NCI-H2171 treated with DMSO at 0.1 percent for 48 hours (cell line): ENCODE data around the gene PDGFD.

Experiments used
- DNase-seq: peaks from one replicate; lab custom pipeline; 2025; lab: John Stamatoyannopoulos, UW

The PDGFD gene

GRCh38 chr11:103958475-103959215, 205.3 kb downstream of the PDGFD start:
- no peak for DNase-seq

DNA sequence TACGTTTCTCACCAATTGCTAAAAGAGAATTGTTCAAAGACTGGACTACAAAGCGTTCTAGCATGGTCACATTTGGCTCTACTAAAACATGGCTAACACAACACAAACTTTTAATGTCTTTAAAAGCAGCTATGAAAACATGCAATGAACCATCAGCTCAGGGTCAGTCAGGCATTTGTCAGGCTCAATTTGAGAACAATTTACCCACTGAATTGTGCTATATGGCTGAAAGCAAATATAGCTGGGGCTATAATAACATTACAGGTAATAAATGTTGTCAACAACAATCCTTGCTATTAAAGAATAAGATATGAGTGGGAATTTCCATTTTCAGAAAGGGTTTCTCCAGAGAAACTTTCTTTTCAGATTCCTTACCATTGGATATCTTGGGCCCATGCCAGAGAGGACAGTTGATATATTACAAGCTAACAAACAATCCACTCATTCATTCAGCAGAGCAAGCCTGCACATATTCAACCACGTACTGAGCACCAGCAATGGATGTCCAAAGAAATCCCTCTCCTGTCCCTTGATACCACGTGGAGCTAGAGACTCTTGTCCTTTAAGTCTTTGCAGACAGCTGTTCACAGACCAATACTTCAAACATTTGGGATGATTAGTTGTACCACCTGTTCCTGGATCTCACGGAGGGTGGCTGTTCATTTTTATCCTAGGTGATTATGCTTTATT, 210.0 kb downstream of the PDGFD start:
- DNase-seq, result no peak

DNA sequence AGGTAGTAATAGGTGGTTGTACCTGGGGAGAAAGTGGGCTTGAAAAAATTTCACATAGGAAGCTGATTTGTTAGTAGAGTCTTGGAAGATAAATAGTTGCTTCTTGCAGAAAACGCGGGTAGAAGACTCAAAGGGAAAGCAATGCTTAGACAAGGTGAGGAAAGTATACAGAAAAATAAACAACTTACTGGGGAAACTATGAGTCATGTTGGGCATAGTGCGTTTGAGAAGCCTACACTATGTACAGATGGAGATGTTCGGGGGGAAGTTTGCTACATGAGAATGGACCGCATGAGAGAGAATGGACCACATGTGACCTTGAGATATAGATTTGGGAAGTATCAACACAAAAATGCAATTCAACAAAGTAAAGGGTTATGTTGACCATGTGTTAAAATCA, 214.2 kb downstream of the PDGFD start:
- DNase-seq, result no peak

GRCh38 chr11:103948187-103948763, 215.7 kb downstream of the PDGFD start:
- DNase-seq, result no peak

GRCh38 chr11:103947546-103947919, 216.4 kb downstream of the PDGFD start:
- no peak for DNase-seq

DNA sequence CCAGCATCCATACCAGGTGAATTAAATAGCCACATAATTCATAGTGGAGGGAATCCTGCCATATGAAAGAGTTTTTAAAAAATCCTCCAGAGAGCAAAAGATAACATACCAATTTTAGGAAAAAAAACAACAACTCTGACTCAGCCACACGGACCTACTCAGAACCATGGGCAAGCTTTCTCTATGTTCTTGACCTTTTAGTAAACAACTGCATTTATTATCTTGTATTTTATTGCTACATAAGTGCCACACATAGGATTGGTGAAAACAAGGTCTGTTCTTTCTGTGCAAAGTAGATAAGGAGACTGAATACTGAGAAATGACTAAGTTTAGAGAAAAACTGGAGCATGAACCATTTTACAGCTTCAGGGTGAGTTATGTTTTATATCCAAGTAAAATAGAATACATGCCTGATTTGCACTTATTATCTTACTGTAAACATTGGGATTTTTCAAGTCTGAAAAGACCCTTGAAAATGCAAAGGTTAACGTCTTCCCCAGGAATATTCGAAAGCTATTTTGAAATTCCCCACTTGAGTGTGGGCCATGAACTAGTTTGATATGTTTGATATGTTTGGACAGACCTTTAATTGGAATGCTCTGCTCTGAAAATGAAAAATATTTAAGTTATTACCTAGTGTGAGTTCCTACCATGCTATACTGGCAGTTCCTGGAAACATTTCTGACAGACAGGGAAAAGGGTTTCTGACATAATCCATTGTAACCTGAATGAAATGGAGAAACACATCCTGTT, 217.0 kb downstream of the PDGFD start:
- DNase-seq, result no peak

- DNase-seq, result no peak
Observed at GRCh38 chr11:103944251-103944940, 219.6 kb downstream of the PDGFD start.

DNA sequence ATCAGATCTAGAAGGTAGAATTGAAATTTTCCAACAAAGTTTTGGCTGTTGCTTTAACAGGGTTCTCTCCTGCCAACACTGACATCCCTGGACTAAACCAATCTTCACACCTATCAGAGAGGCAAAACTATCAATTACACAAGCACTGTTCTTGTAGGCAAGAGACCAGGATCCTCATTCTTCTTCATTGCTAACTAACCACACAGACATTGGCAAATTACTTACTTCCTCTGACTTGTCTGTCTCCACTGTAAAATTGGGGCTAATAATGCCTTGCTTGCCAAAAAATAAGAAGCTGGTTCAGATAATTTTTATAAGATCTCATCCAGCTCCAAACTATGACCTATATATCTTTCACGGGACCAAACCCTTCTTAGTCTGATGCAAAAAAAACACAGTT, 221.3 kb downstream of the PDGFD start:
- no peak for DNase-seq

- DNase-seq, result no peak
Observed at GRCh38 chr11:103940551-103940950, 223.4 kb downstream of the PDGFD start.

GRCh38 chr11:103939694-103940093, 224.3 kb downstream of the PDGFD start:
- DNase-seq, result no peak

DNA sequence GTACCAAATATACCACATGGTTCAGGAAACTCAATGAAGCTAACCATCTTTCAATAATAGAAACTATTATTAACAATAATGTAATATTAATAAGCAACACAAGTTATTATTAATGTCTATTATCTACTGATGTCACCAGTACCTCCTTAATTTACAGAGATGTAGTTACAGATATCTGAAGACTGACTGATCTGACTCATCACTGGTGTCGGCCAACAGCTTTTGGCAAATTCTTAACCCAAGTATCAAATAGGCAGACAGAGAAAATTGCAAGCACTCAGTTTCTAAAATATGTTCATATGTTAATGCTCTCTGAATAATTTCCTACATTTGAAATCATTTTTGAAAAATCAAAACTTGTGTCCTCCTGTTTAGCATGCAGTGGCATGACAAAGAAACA, 227.9 kb downstream of the PDGFD start:
- no peak for DNase-seq

DNA sequence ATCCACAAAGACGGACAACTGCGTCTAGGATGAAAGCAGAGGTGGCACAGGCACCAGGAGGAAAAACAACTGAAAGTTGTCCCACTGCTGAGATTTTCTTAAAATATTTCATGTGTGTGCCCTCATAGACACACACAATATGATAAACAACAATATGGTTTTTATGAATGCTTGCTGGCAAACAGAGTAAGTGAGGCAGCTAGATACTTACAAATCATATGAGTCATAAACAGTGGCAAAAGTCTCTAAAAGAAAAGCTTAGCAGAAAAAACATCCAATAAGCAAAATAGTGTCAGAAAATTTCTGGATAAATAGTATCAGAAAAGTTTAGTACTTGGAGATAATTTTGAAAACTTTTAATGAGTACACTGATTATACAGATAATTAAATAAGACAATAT, 228.7 kb downstream of the PDGFD start:
- no peak for DNase-seq

GRCh38 chr11:103929170-103929903, 234.6 kb downstream of the PDGFD start:
- no peak for DNase-seq

- DNase-seq, result no peak
Observed at GRCh38 chr11:103928802-103929161, 235.2 kb downstream of the PDGFD start.

DNA sequence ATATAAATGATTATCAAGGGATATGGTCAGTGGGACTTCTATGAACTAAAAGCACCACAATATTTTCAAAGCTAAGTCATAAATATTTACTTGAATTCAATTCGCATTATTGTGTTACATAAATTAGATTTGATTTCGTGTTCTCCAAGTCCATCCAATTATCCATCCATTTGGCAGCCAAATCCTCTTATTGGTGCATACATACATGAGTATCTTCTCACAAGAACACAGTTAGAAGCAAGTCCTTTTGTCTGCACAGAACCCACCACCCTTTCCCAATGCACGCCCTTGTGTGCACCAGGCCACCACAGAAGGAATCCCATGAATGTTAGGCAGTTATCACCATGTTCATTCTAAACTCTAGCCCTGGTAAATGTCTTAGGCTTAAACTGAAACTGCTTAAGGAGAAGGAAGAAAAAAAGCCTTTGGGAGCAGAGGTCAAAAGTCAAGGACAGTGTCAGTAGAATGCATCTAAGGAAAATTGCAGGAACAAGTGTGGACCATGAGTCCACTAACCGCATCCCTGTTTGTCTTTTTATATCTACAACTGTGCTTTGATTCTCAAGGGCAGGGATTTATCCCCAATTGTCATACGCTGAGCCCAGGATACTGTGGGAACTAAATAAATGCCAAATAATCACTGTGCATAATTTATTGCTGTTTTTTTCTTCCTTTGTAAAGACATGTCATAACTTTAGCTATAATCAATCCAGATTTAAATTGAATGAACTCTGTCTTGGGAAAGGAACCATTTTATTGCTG, 235.7 kb downstream of the PDGFD start:
- no peak for DNase-seq

- no peak for DNase-seq
Observed at GRCh38 chr11:103927535-103927934, 236.4 kb downstream of the PDGFD start.

GRCh38 chr11:103926990-103927389, 237.0 kb downstream of the PDGFD start:
- DNase-seq, result no peak

DNA sequence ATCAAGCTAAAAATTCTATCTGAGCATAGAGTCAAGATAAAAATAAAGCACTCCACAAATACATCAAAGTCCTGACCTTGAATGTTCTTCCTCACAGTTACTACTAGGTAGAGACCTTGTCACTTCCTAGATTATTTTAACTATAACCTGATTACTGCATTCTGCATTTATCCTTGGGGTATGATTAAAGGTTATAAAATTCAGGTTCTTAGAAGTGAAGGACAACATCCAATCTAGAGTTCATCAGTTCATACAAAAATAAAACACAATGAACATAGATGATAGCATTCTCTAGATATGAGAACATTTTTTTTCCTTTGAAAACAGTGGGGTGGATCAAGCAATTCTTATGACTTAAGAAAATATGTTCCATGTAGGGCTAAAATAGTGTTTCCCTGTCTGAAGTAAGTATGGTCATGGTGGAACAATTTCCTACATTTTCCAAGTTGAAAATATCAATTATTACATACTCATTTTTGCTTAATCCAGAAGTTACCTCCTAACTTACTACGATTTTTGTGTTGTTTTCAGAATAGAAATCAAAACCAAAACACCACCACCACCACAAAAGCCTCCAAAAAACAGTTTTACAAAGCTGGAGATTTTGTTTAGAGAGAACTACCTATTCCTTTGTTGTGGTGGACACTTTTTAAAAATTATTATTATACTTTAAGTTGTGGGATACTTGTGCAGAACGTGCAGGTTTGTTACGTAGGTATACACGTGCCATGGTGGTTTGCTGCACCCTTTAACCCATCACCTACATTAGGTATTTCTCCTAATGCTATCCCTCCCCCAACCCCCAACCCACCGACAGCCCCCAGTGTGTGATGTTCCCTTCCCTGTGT, 239.6 kb downstream of the PDGFD start:
- DNase-seq, result no peak

DNA sequence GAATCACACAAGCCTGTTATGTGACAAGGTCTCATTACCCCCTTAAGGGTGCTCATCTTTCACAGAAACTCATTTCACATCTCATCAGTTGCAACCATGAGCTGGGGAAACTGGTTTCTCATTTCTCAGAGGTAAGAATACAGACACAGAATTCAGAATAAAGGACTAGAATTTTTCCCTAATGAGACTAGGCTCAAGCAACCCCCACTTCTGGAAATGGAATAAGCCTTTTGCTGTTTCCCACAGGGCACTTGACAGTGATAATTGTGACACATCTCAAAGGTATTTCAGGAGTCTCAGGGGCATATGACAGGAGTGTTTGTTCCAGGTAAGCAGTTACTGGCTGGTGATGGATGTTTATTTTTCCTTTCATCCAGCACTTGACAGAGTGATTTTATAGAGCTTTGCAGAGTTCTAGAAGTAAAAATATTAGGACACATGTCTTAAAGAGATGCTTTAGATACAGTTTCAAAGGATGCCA, 240.5 kb downstream of the PDGFD start:
- no peak for DNase-seq

GRCh38 chr11:103920933-103921332, 243.0 kb downstream of the PDGFD start:
- no peak for DNase-seq
